GM21737 (cell line): ENCODE measurements around the gene TICAM1.

ENCODE experiments used
- ATAC-seq: cut with Tn5 transposase; IDR thresholded peaks from one replicate; pipeline ENCODE4 v1.9.1; 2021; ENCODE audit warnings: mild to moderate bottlenecking, moderate library complexity; ENCODE audit not compliant: unreplicated experiment

TICAM1 gene

DNA sequence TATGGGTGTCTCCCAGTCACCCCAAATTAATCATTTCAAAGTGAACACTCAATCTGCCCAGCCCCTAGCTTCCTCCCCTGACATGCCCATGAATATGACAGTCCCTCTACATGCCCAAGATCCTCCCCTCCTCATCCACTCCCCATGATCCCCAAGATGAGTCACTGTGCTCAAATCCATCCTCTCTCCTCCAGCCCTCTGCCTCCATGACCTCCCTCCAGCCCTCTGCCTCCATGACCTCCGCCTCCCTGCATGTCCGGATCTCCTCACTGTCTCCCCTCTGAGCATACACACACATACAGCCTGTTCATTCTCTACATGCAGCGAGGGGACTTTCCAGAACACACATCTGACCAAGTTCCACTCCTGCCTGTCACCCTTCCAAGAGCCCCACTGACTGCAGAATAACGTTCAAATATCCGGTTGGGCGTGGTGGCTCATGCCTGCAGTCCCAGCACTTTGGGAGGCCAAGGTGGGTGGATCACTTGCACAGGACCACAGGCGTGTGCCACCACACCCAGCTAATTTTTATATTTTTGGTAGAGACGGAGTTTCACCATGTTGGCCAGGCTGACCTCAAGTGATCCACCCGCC lies 58.4 kb downstream of the TICAM1 start:
- ATAC-seq, result no peak

DNA sequence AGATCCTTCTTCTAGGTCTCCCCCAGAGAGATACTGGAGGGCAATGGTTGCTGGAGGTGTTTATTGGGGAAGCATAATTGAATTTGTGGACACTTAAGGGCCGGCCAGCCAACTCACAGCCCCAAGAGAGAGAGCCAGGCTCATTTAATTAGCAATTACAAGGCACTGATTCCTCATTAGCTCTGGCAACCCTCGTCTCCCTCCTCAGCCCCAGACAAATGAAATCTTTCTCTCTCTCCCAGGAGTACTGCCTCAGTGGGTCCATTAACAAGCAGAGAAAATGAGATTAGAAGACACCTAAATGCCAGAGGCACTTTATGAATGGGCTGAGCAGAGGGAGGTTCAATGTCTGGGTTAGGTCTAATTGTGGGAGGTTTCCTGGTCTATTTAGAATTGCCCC lies 58.9 kb downstream of the TICAM1 start:
- no peak for ATAC-seq

DNA sequence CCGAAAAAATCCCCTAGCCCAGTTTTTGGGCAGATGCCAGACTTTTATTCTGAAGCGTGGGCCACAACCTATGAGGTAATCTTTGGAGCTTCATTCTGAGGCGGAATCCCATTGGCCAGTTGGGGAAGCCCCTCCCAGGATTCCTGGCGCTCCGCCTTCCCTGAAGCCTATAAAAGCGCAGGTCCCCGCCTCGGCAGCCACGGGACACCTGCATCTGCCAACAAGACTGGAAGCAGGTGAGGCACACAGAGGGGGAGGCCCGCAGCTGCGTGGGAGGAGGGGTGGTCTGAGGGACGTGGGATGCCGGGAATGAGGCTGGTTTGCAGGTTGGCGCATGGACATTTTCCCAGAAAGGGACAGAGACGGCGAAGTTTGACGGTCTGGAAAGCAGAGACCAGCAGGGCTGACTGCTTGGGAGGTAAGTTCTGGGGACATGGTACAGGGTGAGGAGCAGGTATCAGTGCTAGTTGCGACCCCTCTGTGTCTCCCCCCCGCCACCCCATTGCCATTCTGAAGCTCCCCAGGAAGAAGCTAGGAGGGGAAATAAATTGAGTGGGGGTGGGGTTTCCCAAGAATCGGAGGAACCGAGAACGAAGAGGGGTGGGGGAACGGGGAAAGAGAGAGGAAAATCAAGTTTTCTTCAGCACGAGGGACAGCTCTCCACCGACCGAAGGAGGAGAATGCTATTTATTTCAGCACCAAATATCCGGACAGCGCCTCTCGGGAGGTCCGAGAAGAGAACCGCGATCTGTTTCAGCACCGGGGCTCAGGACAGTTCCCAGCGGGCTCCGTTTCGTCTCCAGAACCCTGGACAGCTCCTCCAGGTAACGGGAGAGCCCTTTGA lies 62.4 kb downstream of the TICAM1 start:
- ATAC-seq, result no peak
